ENCODE data around the gene PLOD1. TPM values are rescaled to one million over a fixed set of nuclear protein-coding genes. Genes with fewer than 3 reads are reported as not detected.

PLOD1 gene
- total and polyA plus RNA-seq, 2 donors (not counting 1 experiment from before 2014, with no cell fraction given): 10.4 to 13.4 TPM

- Histone ChIP-seq H3K79me2 (ENCODE audit: control insufficient read depth, insufficient read depth, low read length) (peaks cover 67% of the 10 kb centered on the region), H3K4me1 (ENCODE audit: control insufficient read depth in 2 of 2, insufficient read depth in 2 of 2, low read length in 2 of 2) (peaks cover 12 to 16% of the 10 kb centered on the region in 2 donors), H2AFZ (ENCODE audit: insufficient read depth, low read depth, low read length, poor library complexity, severe bottlenecking) (peak overlapping the region; percentile 93), H4K20me1 (ENCODE audit: control insufficient read depth, insufficient read depth, low read length, poor library complexity, severe bottlenecking) (peaks cover 18% of the 10 kb centered on the region), H3K9ac (ENCODE audit: low read length) (peak overlapping the region; percentile 95), H3K4me3 (ENCODE audit: control extremely low read depth in 1 of 5, extremely low read depth in 1 of 5, insufficient read depth in 1 of 5, low read depth in 2 of 5, low read length in 4 of 5) (peak overlapping the region; percentile 66 to 86 (median 81)), H3K36me3 (replicated peaks in 1 of 2; ENCODE audit: control extremely low read depth in 1 of 2, control insufficient read depth in 1 of 2, extremely low read depth in 1 of 2, insufficient read depth in 2 of 2, low read length in 1 of 2) (peaks cover 0 to 27% of the 10 kb centered on the region in 2 experiments), H3K4me2 (replicated peaks; ENCODE audit: low read depth, low read length, poor library complexity, severe bottlenecking) (peak overlapping the region; percentile 96), H3K27me3 (replicated peaks in 1 of 4; ENCODE audit: control extremely low read depth in 1 of 4, control insufficient read depth in 3 of 4, insufficient read depth in 4 of 4, low read length in 3 of 4) (no peaks in the 10 kb centered on the region), H3K9me3 (ENCODE audit: control extremely low read depth in 1 of 3, control insufficient read depth in 2 of 3, insufficient read depth in 1 of 3, low read length in 2 of 3) (no peaks in the 10 kb centered on the region), H3K27ac (ENCODE audit: low read length in 2 of 2) (peak overlapping the region; percentile 81 to 94)
- no peaks in the 10 kb centered on the region for H3K27me3 Mint-ChIP-seq
- peaks cover 42% of the 10 kb centered on the region for H3K4me1 Mint-ChIP-seq
- TF ChIP-seq CTCF (IDR thresholded peaks at IDR 0.05): no peak
- no peak for TF ChIP-seq EZH2 (IDR thresholded peaks at IDR 0.05; ENCODE audit: borderline replicate concordance, insufficient read depth, low read depth, low read length, poor library complexity, severe bottlenecking)
- CTCF ChIA-PET: interaction anchor here (1.0 to 1.4 kb wide), 2 partner anchors 71 to 73 kb away, joined by 5 read pairs; no protein-coding TSS in a partner anchor
- intact Hi-C loops (cut with micrococcal nuclease): loop anchor here (1.0 to 5.0 kb wide), 2 partner anchors 46 to 97 kb away; partner anchors contain the start of gene PLOD1
- ATAC-seq (ENCODE audit: low read depth) (no peak), DNase-seq (no peak)
- WGBS (ENCODE audit: insufficient coverage): 0% methylated on average over 10 of the region's 12 CpGs
- H3K9me3 Mint-ChIP-seq (ENCODE audit: insufficient read depth): no peaks in the 10 kb centered on the region
- peak overlapping the region; percentile 95 for H3K4me3 Mint-ChIP-seq
- peak overlapping the region; percentile 95 for H3K27ac Mint-ChIP-seq
- POLR2A ChIA-PET: interaction anchor here (0.5 to 3.1 kb wide), 6 partner anchors 13 to 178 kb away, joined by 3 to 27 read pairs (median 6); partner anchors contain the start of genes KIAA2013 and PLOD1
Observed at GRCh38 chr1:11980676-11980972, 46.1 kb downstream of the PLOD1 start.

GRCh38 chr1:11981378-11982009, 47.0 kb downstream of the PLOD1 start:
- Histone ChIP-seq H3K4me2 (replicated peaks; ENCODE audit: low read depth, low read length, poor library complexity, severe bottlenecking) (peak overlapping the region; percentile 96), H3K79me2 (ENCODE audit: control insufficient read depth, insufficient read depth, low read length) (peaks cover 75% of the 10 kb centered on the region), H3K27me3 (replicated peaks in 1 of 4; ENCODE audit: control extremely low read depth in 1 of 4, control insufficient read depth in 3 of 4, insufficient read depth in 4 of 4, low read length in 3 of 4) (no peaks in the 10 kb centered on the region), H3K9ac (ENCODE audit: low read length) (no peak overlapping the region), H3K9me3 (ENCODE audit: control extremely low read depth in 1 of 3, control insufficient read depth in 2 of 3, insufficient read depth in 1 of 3, low read length in 2 of 3) (no peaks in the 10 kb centered on the region), H3K36me3 (replicated peaks in 1 of 2; ENCODE audit: control extremely low read depth in 1 of 2, control insufficient read depth in 1 of 2, extremely low read depth in 1 of 2, insufficient read depth in 2 of 2, low read length in 1 of 2) (peaks cover 0 to 35% of the 10 kb centered on the region in 2 experiments), H3K27ac (ENCODE audit: low read length in 2 of 2) (no peak overlapping the region), H3K4me3 (ENCODE audit: control extremely low read depth in 1 of 5, extremely low read depth in 1 of 5, insufficient read depth in 1 of 5, low read depth in 2 of 5, low read length in 4 of 5) (no peak overlapping the region), H4K20me1 (ENCODE audit: control insufficient read depth, insufficient read depth, low read length, poor library complexity, severe bottlenecking) (peaks cover 18% of the 10 kb centered on the region), H3K4me1 (ENCODE audit: control insufficient read depth in 2 of 2, insufficient read depth in 2 of 2, low read length in 2 of 2) (peaks cover 12 to 16% of the 10 kb centered on the region in 2 donors), H2AFZ (ENCODE audit: insufficient read depth, low read depth, low read length, poor library complexity, severe bottlenecking) (no peak overlapping the region)
- ATAC-seq (ENCODE audit: low read depth) (no peak), DNase-seq (no peak)
- H3K27ac Mint-ChIP-seq: peak overlapping the region; percentile 80
- peaks cover 44% of the 10 kb centered on the region for H3K4me1 Mint-ChIP-seq
- intact Hi-C loops (cut with micrococcal nuclease): loop anchor here (5.0 kb wide), 1 partner anchor 96 kb away; no protein-coding TSS in a partner anchor
- H3K9me3 Mint-ChIP-seq (ENCODE audit: insufficient read depth): no peaks in the 10 kb centered on the region
- POLR2A ChIA-PET: interaction anchor here (0.5 to 3.1 kb wide), 4 partner anchors 71 to 208 kb away, joined by 3 to 27 read pairs (median 10); no protein-coding TSS in a partner anchor
- TF ChIP-seq CTCF (IDR thresholded peaks at IDR 0.05): no peak
- TF ChIP-seq EZH2 (IDR thresholded peaks at IDR 0.05; ENCODE audit: borderline replicate concordance, insufficient read depth, low read depth, low read length, poor library complexity, severe bottlenecking): no peak
- WGBS (ENCODE audit: insufficient coverage): 97% methylated on average over 6 of the region's 13 CpGs
- peak overlapping the region; percentile 95 for H3K4me3 Mint-ChIP-seq
- no peaks in the 10 kb centered on the region for H3K27me3 Mint-ChIP-seq
- CTCF ChIA-PET: interaction anchor here (0.6 to 1.3 kb wide), 3 partner anchors 18 to 81 kb away, joined by 3 to 4 read pairs (median 3); no protein-coding TSS in a partner anchor

Data from B cell (primary cell).